Prostate gland (tissue), 2 donors: ENCODE data around the gene CRYBA2.

Experiments
- POLR2A ChIP-seq: fragments of 450-650 bp; IDR thresholded peaks from one replicate; pipeline ENCODE4 v1.6.1; 2016; ENCODE audit warnings: antibody characterized with exemption, mild to moderate bottlenecking
- POLR2AphosphoS5 ChIP-seq: sonication (generic); formaldehyde crosslinking; IDR thresholded peaks from one replicate; pipeline ENCODE4 v1.6.1; 2017; ENCODE audit warnings: antibody characterized with exemption
- TF ChIP-seq, protein P1 (sequence below), 4 experiments: fragments of 200-600 bp in 2 of 4; fragments of 450-650 bp in 2 of 4; sonication (generic) in 2 of 4; IDR thresholded peaks; 1 replicate in 3 of 4; 2 replicates in 1 of 4; pipeline ENCODE4 v1.5.1; 2016 to 2019; ENCODE audit warnings: antibody characterized with exemption in 4 of 4, mild to moderate bottlenecking in 2 of 4, moderate library complexity in 2 of 4

DNA sequence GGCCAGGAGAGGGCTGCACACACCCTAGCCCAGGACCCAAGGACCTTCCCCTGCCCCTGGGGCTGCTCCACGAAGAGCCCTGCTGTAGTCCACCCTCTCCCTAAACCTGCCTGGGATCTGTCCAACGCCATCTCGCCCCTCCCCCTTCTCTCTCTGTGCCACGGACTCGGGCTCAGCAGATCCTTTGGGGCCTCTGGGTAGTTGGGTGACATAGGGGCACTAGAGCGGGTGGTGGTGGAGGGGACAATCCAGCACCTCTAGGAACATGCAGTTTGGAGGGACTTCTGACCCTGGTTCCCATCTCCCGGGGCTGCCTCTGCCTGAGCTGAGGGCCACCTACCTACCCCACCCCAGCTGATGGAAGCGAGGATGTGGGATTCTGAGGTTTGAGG lies 7.3 kb upstream of the CRYBA2 start:
- TF ChIP-seq POLR2A, result no peak
- TF ChIP-seq, protein P1, sequence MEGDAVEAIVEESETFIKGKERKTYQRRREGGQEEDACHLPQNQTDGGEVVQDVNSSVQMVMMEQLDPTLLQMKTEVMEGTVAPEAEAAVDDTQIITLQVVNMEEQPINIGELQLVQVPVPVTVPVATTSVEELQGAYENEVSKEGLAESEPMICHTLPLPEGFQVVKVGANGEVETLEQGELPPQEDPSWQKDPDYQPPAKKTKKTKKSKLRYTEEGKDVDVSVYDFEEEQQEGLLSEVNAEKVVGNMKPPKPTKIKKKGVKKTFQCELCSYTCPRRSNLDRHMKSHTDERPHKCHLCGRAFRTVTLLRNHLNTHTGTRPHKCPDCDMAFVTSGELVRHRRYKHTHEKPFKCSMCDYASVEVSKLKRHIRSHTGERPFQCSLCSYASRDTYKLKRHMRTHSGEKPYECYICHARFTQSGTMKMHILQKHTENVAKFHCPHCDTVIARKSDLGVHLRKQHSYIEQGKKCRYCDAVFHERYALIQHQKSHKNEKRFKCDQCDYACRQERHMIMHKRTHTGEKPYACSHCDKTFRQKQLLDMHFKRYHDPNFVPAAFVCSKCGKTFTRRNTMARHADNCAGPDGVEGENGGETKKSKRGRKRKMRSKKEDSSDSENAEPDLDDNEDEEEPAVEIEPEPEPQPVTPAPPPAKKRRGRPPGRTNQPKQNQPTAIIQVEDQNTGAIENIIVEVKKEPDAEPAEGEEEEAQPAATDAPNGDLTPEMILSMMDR (IDR thresholded peaks at IDR 0.05), result no peak
- no peak for TF ChIP-seq POLR2AphosphoS5
